NK-92 (cell line): ENCODE results near the gene ANKRD55.

ENCODE experiments used
- DNase-seq: peaks from one replicate; lab custom pipeline; 2025; ENCODE audit not compliant: unreplicated experiment; lab: John Stamatoyannopoulos, UW

The ANKRD55 gene

GRCh38 chr5:56053363-56053762 is 179.8 kb downstream of the ANKRD55 start:
- DNase-seq = no peak

GRCh38 chr5:56052735-56053134 is 180.4 kb downstream of the ANKRD55 start:
- DNase-seq = no peak

GRCh38 chr5:56050551-56051255 is 182.4 kb downstream of the ANKRD55 start:
- DNase-seq = no peak
